ENCODE data around the gene MRPL45. TPM values are rescaled to one million over a fixed set of nuclear protein-coding genes. Genes with fewer than 3 reads are reported as not detected.
A peak's percentile ranks its signal among the peaks of the same experiment; 100 is the strongest.

Gene MRPL45
- total and polyA plus RNA-seq, 2 of the 13 experiments (the other 11 are each of a cell fraction or from before 2014, with no cell fraction given), result 89.5 to 157 TPM

DNA sequence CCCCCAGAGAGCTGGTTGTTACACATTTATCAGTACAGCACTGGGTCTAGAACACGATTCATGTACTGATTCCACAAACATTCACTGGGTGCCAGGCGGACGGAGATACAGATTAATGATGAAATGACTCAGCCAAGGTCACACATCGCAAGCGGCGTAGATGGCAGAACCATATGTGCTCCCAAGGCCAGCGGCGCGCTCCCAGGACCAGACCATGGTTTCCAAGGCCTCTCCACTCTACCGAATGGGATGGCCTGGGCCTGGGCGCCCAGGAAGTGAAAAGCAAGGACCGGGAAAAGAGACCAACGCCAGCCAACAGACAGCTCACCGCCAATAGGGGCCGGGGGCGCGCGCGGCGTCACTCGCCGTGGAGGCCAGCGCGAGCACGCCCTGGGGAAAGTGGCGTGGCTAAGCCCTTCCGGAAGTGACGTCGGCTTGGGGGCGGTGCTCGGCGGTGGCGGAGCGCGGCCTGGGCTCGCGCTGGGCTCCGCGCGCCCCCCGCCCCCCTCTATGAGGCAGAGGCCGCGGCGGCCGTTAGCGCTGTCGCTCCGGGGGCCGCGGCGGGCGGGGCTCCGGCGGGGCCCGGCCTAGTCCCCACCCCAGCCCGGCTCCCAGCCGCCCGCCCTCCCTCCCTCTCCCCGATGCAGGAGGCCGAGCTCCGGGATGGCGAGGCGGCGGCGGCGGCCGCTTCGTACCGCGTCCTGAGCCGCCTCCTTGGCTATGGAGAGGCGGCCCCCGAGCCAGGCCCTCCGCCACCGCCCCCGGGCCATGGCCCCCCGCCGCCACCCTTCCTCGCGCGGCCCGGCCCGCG, 54.6 kb downstream of the MRPL45 start, which contains the start of gene SOCS7 (continued):
- TF ChIP-seq MYNN (CRISPR knock-in tag; IDR thresholded peaks at IDR 0.05; ENCODE audit: low read depth) (peak; percentile 93; the same call in 1 of the 2 replicates), TCF12 (IDR thresholded peaks at IDR 0.05) (no peak), TCF12 (CRISPR knock-in tag; IDR thresholded peaks at IDR 0.05) (no peak), EHMT2 (IDR thresholded peaks at IDR 0.05; ENCODE audit: borderline replicate concordance, low read depth, low read length) (no peak), ZNF652 (CRISPR knock-in tag; IDR thresholded peaks at IDR 0.05; ENCODE audit: borderline replicate concordance, low read depth) (peak; percentile 19; the same call in 1 of the 2 replicates), ZNF839 (CRISPR knock-in tag; IDR thresholded peaks at IDR 0.05; ENCODE audit: borderline replicate concordance) (0 out of 2 replicates have a peak, but pooled peaks have one; percentile 59), MYPOP (CRISPR knock-in tag; IDR thresholded peaks at IDR 0.05) (peak; percentile 79; the same call in 1 of the 2 replicates), JDP2 (CRISPR knock-in tag; IDR thresholded peaks at IDR 0.05; ENCODE audit: borderline replicate concordance) (no peak), IRF2 (CRISPR knock-in tag; IDR thresholded peaks at IDR 0.05) (peak; percentile 93), TAF1 (CRISPR knock-in tag; IDR thresholded peaks at IDR 0.05) (peak; percentile 97), ZBTB7A (CRISPR knock-in tag; IDR thresholded peaks at IDR 0.05) (peak; percentile 85), ZNF501 (CRISPR knock-in tag; IDR thresholded peaks at IDR 0.05) (peak; percentile 85), GLI4 (CRISPR knock-in tag; IDR thresholded peaks at IDR 0.05; ENCODE audit: borderline replicate concordance) (no peak), MXD4 (CRISPR knock-in tag; IDR thresholded peaks at IDR 0.05) (0 out of 2 replicates have a peak, but pooled peaks have one; percentile 29), ZSCAN9 (CRISPR knock-in tag; IDR thresholded peaks at IDR 0.05; ENCODE audit: borderline replicate concordance) (0 out of 2 replicates have a peak, but pooled peaks have one; percentile 62), ZBTB8A (CRISPR knock-in tag; IDR thresholded peaks at IDR 0.05; ENCODE audit: borderline replicate concordance, low read depth) (no peak), ZSCAN31 (CRISPR knock-in tag; IDR thresholded peaks at IDR 0.05; ENCODE audit: low read depth) (peak; percentile 91), ARNT2 (CRISPR knock-in tag; IDR thresholded peaks at IDR 0.05; ENCODE audit: low read depth) (no peak; the same call in 1 of the 2 replicates), NR2F6 (IDR thresholded peaks at IDR 0.05) (no peak), NR2F6 (CRISPR knock-in tag; IDR thresholded peaks at IDR 0.05) (peak; percentile 57), RXRA (CRISPR knock-in tag; IDR thresholded peaks at IDR 0.05) (peak; percentile 84), GPBP1L1 (CRISPR knock-in tag; IDR thresholded peaks at IDR 0.05) (no peak), HOMEZ (CRISPR knock-in tag; IDR thresholded peaks at IDR 0.05; ENCODE audit: low read depth) (no peak; the same call in 1 of the 2 replicates), RBFOX2 (IDR thresholded peaks at IDR 0.05; ENCODE audit: low read depth, low read length) (peak; percentile 91), CENPT (CRISPR knock-in tag; IDR thresholded peaks at IDR 0.05; ENCODE audit: low read depth) (no peak)
- TF ChIP-seq, protein P1, sequence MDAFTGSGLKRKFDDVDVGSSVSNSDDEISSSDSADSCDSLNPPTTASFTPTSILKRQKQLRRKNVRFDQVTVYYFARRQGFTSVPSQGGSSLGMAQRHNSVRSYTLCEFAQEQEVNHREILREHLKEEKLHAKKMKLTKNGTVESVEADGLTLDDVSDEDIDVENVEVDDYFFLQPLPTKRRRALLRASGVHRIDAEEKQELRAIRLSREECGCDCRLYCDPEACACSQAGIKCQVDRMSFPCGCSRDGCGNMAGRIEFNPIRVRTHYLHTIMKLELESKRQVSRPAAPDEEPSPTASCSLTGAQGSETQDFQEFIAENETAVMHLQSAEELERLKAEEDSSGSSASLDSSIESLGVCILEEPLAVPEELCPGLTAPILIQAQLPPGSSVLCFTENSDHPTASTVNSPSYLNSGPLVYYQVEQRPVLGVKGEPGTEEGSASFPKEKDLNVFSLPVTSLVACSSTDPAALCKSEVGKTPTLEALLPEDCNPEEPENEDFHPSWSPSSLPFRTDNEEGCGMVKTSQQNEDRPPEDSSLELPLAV (CRISPR knock-in tag; conservative IDR thresholded peaks at IDR 0.05; ENCODE audit: low read depth), result no peak
